Tibial nerve (tissue), 3 donors: ENCODE data around the gene ERH.

ENCODE experiments used
- POLR2A ChIP-seq, 2 donors: fragments of 450-650 bp; IDR thresholded peaks; one replicate each; pipeline ENCODE4 v1.6.1; 2017; ENCODE audit warnings: antibody characterized with exemption in 2 of 2, mild to moderate bottlenecking in 2 of 2, moderate library complexity in 2 of 2
- TF ChIP-seq, protein P1 (sequence below), 5 experiments: fragments of 200-600 bp in 3 of 5; fragments of 450-650 bp in 2 of 5; sonication (generic) in 3 of 5; IDR thresholded peaks; one replicate each; pipeline ENCODE4 v1.5.1; 2016 to 2019; ENCODE audit warnings: antibody characterized with exemption in 5 of 5, mild to moderate bottlenecking in 3 of 5, moderate library complexity in 2 of 5

GRCh38 chr14:69354383-69355153 is 43.5 kb downstream of the ERH start:
- TF ChIP-seq, protein P1, sequence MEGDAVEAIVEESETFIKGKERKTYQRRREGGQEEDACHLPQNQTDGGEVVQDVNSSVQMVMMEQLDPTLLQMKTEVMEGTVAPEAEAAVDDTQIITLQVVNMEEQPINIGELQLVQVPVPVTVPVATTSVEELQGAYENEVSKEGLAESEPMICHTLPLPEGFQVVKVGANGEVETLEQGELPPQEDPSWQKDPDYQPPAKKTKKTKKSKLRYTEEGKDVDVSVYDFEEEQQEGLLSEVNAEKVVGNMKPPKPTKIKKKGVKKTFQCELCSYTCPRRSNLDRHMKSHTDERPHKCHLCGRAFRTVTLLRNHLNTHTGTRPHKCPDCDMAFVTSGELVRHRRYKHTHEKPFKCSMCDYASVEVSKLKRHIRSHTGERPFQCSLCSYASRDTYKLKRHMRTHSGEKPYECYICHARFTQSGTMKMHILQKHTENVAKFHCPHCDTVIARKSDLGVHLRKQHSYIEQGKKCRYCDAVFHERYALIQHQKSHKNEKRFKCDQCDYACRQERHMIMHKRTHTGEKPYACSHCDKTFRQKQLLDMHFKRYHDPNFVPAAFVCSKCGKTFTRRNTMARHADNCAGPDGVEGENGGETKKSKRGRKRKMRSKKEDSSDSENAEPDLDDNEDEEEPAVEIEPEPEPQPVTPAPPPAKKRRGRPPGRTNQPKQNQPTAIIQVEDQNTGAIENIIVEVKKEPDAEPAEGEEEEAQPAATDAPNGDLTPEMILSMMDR (IDR thresholded peaks at IDR 0.05), result no peak
- no peak for TF ChIP-seq POLR2A (IDR thresholded peaks at IDR 0.05)
